Measurements from ENCODE around the gene CNTROB.

Gene CNTROB, protein sequence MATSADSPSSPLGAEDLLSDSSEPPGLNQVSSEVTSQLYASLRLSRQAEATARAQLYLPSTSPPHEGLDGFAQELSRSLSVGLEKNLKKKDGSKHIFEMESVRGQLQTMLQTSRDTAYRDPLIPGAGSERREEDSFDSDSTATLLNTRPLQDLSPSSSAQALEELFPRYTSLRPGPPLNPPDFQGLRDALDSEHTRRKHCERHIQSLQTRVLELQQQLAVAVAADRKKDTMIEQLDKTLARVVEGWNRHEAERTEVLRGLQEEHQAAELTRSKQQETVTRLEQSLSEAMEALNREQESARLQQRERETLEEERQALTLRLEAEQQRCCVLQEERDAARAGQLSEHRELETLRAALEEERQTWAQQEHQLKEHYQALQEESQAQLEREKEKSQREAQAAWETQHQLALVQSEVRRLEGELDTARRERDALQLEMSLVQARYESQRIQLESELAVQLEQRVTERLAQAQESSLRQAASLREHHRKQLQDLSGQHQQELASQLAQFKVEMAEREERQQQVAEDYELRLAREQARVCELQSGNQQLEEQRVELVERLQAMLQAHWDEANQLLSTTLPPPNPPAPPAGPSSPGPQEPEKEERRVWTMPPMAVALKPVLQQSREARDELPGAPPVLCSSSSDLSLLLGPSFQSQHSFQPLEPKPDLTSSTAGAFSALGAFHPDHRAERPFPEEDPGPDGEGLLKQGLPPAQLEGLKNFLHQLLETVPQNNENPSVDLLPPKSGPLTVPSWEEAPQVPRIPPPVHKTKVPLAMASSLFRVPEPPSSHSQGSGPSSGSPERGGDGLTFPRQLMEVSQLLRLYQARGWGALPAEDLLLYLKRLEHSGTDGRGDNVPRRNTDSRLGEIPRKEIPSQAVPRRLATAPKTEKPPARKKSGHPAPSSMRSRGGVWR

GRCh38 chr17:7931709-7932482 lies at the start of gene CNTROB, which contains the start of gene TRAPPC1:
Gene CNTROB (plus strand): TSS chr17:7932206. CDS start chr17:7933080, 874 bp downstream.
Gene TRAPPC1 (minus strand): TSS chr17:7931946. CDS start chr17:7931829, 117 bp downstream.
- peak; percentile 99 for DNase-seq (ENCODE audit: low read depth)

DNA sequence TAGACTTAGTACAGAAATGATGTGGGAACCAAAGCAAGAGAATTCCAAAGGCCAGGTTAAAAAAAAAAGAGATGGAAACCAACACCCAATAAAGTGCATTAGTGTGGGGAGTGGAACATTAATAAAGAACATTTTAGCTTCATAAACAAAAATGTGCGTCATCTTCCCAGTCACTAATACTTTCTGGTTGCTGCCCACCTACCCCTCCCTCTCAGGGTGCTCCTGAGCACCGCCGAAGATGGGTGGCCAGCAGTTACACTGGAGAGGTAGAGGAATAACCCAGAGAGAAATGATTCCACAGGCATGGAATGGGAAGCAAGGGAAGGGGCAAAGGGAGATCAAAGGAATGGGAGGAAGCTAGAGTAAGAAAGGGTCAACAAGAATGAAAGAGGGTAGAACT lies 49.4 kb upstream of the CNTROB start:
- no peak for DNase-seq (ENCODE audit: low read depth)

GRCh38 chr17:7883781-7884386 lies 48.1 kb upstream of the CNTROB start:
- no peak for DNase-seq (ENCODE audit: low read depth)

GRCh38 chr17:7884581-7885366 lies 47.2 kb upstream of the CNTROB start:
- DNase-seq (ENCODE audit: low read depth), result no peak

DNA sequence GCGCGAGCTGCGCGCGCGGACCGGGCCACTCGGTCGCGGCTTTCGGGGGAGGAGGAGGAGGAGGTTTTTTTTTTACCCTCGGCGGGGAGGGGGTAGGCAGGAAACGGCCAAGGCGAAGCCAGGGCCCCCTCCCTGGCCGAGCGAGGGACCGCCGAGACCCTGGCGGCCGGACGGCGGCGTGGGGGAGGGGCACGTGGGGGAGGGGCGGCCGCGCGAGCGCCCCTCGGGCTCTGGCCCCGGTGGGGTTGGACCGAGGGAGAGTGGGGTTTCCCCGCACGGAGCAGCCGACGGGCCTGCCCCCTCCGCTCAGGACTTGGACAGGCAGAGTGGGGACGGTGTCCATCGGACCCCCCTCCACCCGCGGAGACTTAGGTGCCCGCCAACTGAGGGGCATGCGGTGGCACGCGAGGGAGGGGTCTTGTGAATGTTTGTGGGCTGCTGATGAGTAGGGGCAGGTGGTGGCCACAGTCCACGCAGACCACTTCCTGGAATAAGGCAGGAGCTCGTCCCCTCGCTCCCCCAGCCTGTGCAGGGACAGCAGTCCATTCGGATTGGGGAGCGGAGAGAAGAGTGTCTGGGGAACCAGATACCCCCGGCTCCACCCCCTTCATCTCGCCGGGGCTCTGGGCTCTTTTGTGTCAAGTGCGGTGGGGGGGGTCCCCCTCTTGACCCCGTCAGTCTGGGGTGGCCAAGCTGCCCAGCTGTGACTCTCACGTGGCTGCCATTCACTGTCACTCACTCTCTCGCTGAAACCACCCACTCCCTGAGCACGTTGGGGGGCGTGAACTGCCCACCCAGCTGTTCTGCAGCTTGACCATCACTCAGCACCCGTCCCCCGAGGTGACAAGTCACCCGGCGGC lies 46.4 kb upstream of the CNTROB start:
- no peak for DNase-seq (ENCODE audit: low read depth)

DNA sequence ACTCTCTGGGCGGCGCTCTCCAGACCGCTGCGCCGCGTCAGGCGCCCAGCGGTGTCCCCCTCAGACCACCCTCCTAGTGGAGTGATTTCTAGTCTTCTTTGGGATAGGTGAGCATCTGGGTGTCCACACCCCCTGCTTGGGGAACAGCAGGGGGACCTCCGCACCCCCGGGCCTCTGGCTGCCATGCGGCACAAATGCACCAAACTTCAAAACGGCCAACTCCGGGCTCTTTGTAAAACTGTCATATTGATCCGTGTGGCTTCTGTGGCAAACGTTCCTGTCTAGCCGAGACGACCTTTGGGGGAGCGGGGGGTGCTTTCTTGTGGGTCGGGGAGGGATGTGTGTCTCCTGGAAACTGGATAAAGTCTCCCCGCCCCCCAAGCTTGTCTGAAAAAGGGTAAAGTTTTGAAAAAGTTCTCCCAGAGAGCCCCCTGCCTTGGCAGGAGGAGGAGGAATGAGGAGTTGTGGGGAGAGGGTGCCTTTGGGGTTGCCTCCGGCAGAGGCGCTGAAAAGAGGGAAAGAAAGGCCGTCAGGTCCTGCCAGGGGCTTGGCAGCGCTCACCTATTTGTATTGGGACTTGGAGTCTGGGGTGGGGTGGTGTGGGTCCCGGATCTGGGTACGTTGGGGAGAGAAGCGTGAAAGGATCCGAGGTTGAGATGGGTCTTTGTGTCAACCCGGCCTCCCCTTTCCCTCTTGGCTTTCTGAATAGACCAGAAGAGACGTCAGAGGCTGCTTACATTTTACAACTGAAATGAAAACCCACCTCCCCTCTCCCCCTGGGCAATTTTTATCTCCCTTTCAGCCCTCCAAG lies 45.6 kb upstream of the CNTROB start:
- no peak for DNase-seq (ENCODE audit: low read depth)

- no peak for DNase-seq (ENCODE audit: low read depth)
Measured at GRCh38 chr17:7887038-7887481, 44.9 kb upstream of the CNTROB start.

GRCh38 chr17:7887482-7888183 lies 44.4 kb upstream of the CNTROB start:
- DNase-seq (ENCODE audit: low read depth), result peak; percentile 86

- no peak for DNase-seq (ENCODE audit: low read depth)
Measured at GRCh38 chr17:7888184-7888920, 43.7 kb upstream of the CNTROB start, which contains the start of gene CHD3. Gene CHD3 (plus strand): TSS chr17:7888789. CDS start chr17:7889001, 212 bp downstream.

- DNase-seq (ENCODE audit: low read depth), result peak; percentile 91
Measured at GRCh38 chr17:7889166-7889955, 42.6 kb upstream of the CNTROB start.

GRCh38 chr17:7893187-7893880 lies 38.7 kb upstream of the CNTROB start:
- no peak for DNase-seq (ENCODE audit: low read depth)

GRCh38 chr17:7894226-7894625 lies 37.8 kb upstream of the CNTROB start:
- no peak for DNase-seq (ENCODE audit: low read depth)

GRCh38 chr17:7894866-7895265 lies 37.1 kb upstream of the CNTROB start:
- DNase-seq (ENCODE audit: low read depth), result no peak

DNA sequence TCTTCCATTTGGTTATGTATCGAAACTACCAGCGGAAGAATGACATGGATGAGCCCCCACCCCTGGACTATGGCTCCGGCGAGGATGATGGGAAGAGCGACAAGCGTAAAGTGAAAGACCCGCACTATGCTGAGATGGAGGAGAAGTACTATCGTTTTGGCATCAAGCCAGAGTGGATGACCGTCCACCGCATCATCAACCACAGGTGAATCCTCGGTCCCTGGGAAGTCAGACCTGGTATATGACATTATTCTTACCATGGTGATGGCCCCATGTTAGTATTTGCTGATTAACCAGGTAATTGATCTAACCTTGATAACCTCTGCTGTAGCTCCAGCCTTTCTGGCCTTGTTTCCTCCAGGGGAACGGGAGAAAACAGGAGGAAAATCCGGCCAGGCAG lies 34.9 kb upstream of the CNTROB start:
- DNase-seq (ENCODE audit: low read depth), result no peak

DNA sequence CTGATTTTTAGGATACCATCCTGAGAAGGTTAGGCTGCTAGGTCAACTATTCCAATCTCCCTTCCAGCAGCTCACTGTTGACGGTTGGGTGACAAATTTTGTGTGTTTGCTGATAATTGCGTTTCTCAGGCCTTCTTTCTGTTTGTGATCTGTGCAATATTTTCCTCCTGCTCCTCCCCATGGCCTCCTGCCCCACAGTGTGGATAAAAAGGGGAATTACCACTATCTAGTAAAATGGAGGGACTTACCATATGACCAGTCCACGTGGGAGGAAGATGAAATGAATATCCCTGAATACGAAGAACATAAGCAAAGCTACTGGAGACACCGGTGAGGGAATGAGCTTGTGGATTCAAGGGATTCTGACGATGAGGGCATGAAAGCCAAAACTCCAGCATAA lies 34.2 kb upstream of the CNTROB start:
- DNase-seq (ENCODE audit: low read depth), result no peak

Data from GM04504 (cell line).